HepG2 (cell line): ENCODE measurements around the gene BAZ2A. TPM values are rescaled to one million over a fixed set of nuclear protein-coding genes. Genes with fewer than 3 reads are reported as not detected.
A peak's percentile ranks its signal among the peaks of the same experiment; 100 is the strongest.

Source experiments
- AGO1 ChIP-seq: fragments of 200-400 bp; formaldehyde crosslinking; IDR thresholded peaks from 2 replicates; pipeline ENCODE4 v1.6.1; 2017; ENCODE audit warnings: mild to moderate bottlenecking, low read depth, low read length, moderate library complexity; ENCODE audit not compliant: poor library complexity, severe bottlenecking
- BCL3 ChIP-seq: sonication (generic); formaldehyde crosslinking; IDR thresholded peaks from 2 replicates; pipeline ENCODE4 v1.5.1; 2020; ENCODE audit warnings: mild to moderate bottlenecking, missing genetic modification reagents, moderate library complexity
- HOXD1 ChIP-seq: sonication (generic); formaldehyde crosslinking; IDR thresholded peaks from 2 replicates; pipeline ENCODE4 v1.5.0; 2020; ENCODE audit warnings: missing genetic modification reagents
- UBTF ChIP-seq: sonication (generic); formaldehyde crosslinking; IDR thresholded peaks from 2 replicates; pipeline ENCODE4 v1.4.0; 2020; ENCODE audit warnings: mild to moderate bottlenecking, missing genetic modification reagents
- ZNF251 ChIP-seq: sonication (generic); formaldehyde crosslinking; IDR thresholded peaks from 2 replicates; pipeline ENCODE4 v1.9.0; 2021; ENCODE audit warnings: mild to moderate bottlenecking, missing genetic modification reagents
- ZNF670 ChIP-seq: sonication (generic); formaldehyde crosslinking; IDR thresholded peaks from 2 replicates; pipeline ENCODE4 v1.8.0; 2022; ENCODE audit warnings: mild to moderate bottlenecking, missing genetic modification reagents, borderline replicate concordance
- ZNF687 ChIP-seq: sonication (generic); formaldehyde crosslinking; IDR thresholded peaks from 2 replicates; pipeline ENCODE4 v1.5.1; 2020; ENCODE audit warnings: mild to moderate bottlenecking, missing genetic modification reagents, moderate library complexity
- polyA plus RNA-seq, 8 experiments: library from polyadenylated mRNA; depleted of rRNA in 3 of 8; stranded (reverse) in 7 of 8; unstranded in 1 of 8; fragments of >200 nt; fragmentation: Illumina TruSeq in 4 of 8; extraction: Trizol in 4 of 8; gene quantifications; 2 replicates each; pipeline versions ENCODE4 v1.2.1 to v1.2.3, GENCODE V29; 2011 to 2016; ENCODE audit warnings: low read depth in 4 of 8, missing spikeins in 1 of 8, mixed read lengths in 1 of 8; ENCODE audit not compliant: insufficient read depth in 1 of 8
- total RNA-seq, 5 experiments: library from RNA; depleted of rRNA; stranded (reverse); fragments of >200 nt; fragmentation: Illumina TruSeq; extraction: Trizol; gene quantifications; 2 replicates each; pipeline ENCODE4 v1.2.3, GENCODE V29; 2016; ENCODE audit warnings: low read depth in 1 of 5
- TF ChIP-seq, protein P1 (sequence below), 2 experiments: sonication (generic) in 1 of 2; formaldehyde crosslinking in 1 of 2; IDR thresholded peaks; 2 replicates each; pipeline versions ENCODE4 v1.4.0 to v1.6.1; 2018 to 2020; ENCODE audit warnings: missing genetic modification reagents in 2 of 2, borderline replicate concordance in 1 of 2, low read depth in 1 of 2, mild to moderate bottlenecking in 1 of 2, missing biosample characterization in 1 of 2
- TF ChIP-seq, protein P2 (sequence below): sonication (generic); formaldehyde crosslinking; IDR thresholded peaks from one replicate; pipeline ENCODE4 v1.5.1; 2020; ENCODE audit warnings: mild to moderate bottlenecking, missing genetic modification reagents; ENCODE audit errors: not compliant biosample characterization

The BAZ2A gene
- total and polyA plus RNA-seq, 2 of the 13 experiments (the other 11 are each of a cell fraction or from before 2014, with no cell fraction given) = 21.8 to 73.5 TPM

DNA sequence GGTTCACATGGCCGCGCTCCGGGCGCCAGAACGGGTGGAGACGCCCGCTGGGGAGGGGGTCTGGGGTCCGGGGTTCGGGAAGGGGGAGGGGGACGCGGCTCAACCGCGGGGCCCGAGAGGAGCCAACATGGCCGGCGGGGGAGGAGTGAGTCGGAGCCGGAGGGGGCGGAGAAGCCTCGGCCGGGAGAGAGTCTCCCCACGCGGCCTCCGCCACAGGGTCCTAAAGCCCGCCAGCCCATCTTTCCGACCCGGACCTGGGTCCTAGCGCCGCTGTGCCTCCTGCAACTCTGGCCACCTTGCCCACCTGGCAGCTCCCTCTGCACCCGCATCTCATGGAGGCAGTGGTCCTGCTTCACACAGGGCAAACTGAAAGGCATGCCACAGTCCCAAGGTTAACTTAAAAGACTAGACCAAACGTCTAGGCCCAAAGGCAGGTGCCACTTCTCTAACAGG, at the start of gene BAZ2A (continued):
- TF ChIP-seq UBTF (CRISPR knock-in tag) (peak; percentile 44), BCL3 (CRISPR knock-in tag) (0 out of 2 replicates have a peak, but pooled peaks have one; percentile 16), AGO1 (no peak), ZNF670 (CRISPR knock-in tag) (0 out of 2 replicates have a peak, but pooled peaks have one; percentile 47), ZNF687 (CRISPR knock-in tag) (peak; percentile 71), HOXD1 (CRISPR knock-in tag) (peak; percentile 48; the same call in 1 of the 2 replicates), ZNF251 (CRISPR knock-in tag) (no peak)
- TF ChIP-seq, protein P1, sequence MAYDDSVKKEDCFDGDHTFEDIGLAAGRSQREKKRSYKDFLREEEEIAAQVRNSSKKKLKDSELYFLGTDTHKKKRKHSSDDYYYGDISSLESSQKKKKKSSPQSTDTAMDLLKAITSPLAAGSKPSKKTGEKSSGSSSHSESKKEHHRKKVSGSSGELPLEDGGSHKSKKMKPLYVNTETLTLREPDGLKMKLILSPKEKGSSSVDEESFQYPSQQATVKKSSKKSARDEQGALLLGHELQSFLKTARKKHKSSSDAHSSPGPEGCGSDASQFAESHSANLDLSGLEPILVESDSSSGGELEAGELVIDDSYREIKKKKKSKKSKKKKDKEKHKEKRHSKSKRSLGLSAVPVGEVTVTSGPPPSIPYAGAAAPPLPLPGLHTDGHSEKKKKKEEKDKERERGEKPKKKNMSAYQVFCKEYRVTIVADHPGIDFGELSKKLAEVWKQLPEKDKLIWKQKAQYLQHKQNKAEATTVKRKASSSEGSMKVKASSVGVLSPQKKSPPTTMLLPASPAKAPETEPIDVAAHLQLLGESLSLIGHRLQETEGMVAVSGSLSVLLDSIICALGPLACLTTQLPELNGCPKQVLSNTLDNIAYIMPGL (CRISPR knock-in tag; IDR thresholded peaks at IDR 0.05; ENCODE audit: borderline replicate concordance in 1 of 2, low read depth in 1 of 2) = peak; percentile 55 to 74; a peak in 2 of 4 replicates
- TF ChIP-seq, protein P2, sequence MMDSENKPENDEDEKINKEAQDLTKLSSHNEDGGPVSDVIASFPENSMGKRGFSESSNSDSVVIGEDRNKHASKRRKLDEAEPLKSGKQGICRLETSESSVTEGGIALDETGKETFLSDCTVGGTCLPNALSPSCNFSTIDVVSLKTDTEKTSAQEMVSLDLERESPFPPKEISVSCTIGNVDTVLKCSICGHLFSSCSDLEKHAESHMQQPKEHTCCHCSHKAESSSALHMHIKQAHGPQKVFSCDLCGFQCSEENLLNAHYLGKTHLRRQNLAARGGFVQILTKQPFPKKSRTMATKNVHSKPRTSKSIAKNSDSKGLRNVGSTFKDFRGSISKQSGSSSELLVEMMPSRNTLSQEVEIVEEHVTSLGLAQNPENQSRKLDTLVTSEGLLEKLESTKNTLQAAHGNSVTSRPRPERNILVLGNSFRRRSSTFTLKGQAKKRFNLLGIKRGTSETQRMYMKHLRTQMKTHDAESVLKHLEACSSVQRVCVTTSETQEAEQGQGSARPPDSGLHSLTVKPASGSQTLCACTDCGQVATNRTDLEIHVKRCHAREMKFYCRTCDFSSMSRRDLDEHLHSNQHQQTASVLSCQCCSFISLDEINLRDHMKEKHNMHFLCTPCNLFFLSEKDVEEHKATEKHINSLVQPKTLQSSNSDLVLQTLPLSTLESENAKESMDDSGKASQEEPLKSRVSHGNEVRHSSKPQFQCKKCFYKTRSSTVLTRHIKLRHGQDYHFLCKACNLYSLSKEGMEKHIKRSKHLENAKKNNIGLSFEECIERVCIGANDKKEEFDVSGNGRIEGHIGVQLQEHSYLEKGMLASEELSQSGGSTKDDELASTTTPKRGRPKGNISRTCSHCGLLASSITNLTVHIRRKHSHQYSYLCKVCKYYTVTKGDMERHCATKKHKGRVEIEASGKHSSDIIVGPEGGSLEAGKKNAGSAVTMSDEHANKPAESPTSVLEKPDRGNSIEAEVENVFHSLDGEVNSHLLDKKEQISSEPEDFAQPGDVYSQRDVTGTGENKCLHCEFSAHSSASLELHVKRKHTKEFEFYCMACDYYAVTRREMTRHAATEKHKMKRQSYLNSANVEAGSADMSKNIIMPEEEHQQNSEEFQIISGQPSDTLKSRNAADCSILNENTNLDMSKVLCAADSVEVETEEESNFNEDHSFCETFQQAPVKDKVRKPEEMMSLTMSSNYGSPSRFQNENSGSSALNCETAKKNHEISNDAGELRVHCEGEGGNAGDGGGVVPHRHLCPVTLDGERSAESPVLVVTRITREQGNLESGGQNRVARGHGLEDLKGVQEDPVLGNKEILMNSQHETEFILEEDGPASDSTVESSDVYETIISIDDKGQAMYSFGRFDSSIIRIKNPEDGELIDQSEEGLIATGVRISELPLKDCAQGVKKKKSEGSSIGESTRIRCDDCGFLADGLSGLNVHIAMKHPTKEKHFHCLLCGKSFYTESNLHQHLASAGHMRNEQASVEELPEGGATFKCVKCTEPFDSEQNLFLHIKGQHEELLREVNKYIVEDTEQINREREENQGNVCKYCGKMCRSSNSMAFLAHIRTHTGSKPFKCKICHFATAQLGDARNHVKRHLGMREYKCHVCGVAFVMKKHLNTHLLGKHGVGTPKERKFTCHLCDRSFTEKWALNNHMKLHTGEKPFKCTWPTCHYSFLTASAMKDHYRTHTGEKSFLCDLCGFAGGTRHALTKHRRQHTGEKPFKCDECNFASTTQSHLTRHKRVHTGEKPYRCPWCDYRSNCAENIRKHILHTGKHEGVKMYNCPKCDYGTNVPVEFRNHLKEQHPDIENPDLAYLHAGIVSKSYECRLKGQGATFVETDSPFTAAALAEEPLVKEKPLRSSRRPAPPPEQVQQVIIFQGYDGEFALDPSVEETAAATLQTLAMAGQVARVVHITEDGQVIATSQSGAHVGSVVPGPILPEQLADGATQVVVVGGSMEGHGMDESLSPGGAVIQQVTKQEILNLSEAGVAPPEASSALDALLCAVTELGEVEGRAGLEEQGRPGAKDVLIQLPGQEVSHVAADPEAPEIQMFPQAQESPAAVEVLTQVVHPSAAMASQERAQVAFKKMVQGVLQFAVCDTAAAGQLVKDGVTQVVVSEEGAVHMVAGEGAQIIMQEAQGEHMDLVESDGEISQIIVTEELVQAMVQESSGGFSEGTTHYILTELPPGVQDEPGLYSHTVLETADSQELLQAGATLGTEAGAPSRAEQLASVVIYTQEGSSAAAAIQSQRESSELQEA (CRISPR knock-in tag) = peak; percentile 4
